IPS DF 4.7 (cell line): ENCODE results near the gene NOD2.

ENCODE experiments used
- DNase-seq: peaks from one replicate; pipeline ENCODE4 v3.0.0-alpha.2; 2013; ENCODE audit warnings: low spot score; ENCODE audit errors: extremely low read depth

Gene NOD2

GRCh38 chr16:50669741-50670140 lies 23.7 kb upstream of the NOD2 start:
- DNase-seq: no peak

DNA sequence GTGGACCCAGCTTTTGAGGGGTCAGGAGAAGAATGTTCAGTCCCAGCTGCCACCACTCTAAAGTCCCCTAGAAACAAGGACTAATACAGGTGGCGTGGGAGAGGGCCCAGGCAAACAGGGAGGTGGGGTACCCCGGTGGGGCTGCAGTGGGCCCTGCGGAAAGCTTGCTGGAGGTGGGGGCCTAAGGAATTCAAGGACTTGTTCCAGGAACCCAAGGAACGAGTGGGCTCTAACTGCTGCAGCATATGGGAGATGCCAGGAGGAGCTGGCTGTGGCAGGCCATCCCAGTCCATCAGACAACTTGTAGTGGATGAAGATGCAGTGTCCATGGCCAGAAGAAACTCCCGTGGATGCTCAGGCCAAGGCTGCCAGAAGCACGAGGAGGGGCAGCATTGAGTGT lies 22.9 kb upstream of the NOD2 start:
- no peak for DNase-seq

DNA sequence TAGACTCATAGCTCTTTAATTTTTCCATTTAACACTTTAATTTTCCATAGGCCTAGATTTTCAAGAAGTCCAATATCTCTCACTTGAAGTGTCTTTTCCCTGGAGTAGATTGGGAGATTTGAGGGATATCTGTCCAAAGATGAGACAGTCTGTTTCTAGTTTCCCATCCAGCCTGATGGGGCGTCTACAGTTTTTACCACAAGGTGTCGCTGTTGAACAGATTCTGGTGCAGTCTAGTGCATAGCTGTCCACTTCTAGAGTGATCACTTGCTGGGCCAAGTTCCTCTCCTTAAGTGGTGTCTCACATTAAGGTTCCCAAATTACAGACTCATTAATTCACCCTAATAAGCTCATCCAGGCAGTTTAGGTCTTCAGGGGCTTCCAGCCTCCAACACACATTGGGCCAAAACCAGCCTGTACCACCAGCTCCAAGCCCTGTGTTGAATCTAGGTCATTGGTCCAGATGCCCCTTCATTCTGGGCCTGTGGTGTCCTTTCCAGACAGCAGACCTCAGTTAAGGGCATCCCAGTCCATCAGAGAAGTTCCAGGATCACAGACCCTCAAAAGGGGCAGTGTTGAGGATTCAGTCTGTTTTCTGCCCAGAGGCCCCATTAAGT lies 21.7 kb upstream of the NOD2 start:
- DNase-seq: no peak

DNA sequence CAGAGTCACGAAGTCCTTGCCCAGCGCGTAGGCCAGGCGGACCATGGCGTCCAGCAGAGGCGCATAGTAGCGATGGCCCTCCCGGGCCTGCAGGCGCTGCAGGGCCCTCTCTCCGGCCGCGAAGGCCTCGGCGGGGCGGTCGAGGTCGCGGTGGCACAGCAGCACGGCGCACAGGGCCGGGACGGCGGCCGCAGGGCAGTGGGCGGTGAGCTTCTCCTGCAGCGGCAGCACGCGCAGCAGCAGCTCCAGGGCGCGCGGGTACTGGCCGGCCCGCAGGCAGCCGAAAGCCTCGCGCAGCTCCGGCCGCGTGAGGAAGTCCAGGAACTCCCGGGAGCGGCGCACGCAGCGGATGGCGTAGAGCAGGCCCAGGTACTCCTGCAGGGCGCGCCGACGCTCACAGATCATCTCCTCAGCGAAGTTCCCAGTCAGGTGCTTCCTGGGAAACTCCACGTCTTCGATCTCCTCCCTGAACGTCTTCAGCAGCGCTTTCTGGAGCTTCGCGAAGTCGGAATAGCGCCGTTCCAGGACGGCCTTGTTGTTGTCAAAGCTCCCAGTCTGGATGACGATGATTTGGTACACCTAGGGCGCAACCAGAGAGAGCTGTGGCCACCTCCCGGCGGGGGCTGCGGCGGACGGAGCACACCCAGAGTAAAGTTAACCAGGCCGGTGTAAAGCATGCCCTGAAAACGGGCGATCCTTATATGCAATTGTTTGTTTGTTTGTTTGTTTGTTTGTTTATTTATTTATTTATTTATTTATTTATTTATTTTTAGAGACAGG lies 19.7 kb upstream of the NOD2 start:
- no peak for DNase-seq

DNA sequence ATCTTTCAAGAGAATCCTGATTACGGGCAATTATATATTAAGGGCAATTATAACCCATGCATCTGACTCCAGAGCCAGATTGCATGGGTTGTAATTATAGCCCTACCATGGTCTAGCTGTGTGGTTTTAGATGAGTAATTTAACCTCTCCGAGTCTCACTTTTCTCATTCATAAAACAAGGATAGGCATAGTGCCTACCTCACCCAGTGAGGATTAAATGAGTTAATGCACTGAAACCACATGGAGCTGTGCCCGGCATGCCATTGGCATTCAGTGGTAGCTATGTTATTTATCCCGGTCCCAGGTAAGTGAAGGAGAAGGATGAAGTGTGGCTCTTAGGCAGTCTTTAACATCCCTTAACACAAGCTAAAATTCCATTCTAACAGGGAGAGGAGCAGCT lies 18.6 kb upstream of the NOD2 start:
- no peak for DNase-seq

GRCh38 chr16:50675686-50676610 lies 17.5 kb upstream of the NOD2 start:
- DNase-seq: no peak

DNA sequence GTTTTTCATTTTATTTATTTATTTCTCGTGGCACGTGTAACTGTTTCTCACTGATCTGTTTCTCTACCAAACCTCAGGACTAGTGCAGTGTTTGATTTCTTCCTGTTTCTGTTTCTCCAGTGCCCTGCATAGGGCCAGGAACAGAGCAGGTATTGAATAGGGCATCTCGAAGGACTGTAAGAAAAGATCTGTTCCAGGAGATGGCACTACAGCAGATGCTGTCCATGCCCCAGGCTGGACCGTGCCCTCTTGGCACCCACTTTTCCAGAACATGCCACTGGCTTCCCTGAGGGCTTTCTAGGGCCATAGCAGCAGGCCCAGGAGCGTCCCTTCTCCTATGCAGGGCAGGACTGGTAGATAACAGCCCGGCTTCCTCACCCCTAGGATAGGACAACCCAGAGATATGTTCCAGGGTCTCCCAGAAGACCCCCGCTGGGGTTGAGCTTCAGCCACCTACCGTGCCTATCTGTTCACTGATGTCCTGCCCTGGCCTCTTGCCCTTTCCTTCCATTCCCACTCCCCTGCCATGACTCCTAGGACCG lies 16.7 kb upstream of the NOD2 start:
- no peak for DNase-seq

- DNase-seq: no peak
Measured at GRCh38 chr16:50677351-50677750, 16.1 kb upstream of the NOD2 start.

- DNase-seq: no peak
Measured at GRCh38 chr16:50678531-50678930, 14.9 kb upstream of the NOD2 start.

- DNase-seq: no peak
Measured at GRCh38 chr16:50679266-50679665, 14.1 kb upstream of the NOD2 start.

DNA sequence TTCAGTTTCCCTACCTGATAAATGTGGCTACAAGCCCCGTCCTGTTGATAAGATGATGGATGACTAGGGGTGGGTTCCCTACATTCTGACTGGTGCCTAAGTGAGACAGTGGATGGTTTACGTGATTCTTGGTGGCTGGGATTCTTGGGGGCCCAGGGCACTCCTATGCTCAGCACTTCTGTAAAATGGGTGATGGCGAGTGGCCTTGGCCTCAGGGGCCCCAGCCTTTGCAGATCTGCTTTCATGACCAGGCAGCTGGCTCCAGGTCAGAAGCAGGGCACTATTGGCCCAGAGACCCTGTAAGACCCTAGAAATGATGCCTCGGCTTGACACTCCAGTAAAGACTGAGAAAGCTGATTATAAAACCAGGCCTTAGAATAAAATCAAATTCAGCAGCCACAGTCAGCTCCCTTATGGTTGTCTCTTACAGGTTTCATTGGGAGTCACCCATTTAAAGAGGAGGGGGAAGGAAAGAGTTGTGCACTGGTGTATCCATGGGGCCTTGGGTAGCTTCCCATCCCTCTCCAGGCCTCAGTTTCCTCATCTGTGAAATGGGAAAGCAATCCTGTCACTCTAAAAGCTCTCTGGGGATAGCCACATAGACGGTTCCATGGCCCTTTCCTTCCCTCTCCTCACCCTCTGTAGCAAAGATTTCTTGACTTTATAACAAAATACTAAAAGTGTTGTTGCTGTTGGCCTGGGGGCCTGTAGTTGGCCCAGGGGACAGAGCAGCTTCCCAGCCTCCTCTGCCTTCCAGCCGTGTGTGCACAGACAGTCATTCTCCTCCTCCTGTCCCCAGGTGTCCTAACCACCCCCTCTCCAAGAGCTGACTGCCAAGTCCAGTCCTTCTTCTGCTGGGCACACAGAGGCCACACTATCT lies 13.5 kb upstream of the NOD2 start:
- no peak for DNase-seq

GRCh38 chr16:50680556-50680893 lies 12.9 kb upstream of the NOD2 start:
- DNase-seq: no peak

GRCh38 chr16:50681021-50681885 lies 12.2 kb upstream of the NOD2 start, which contains the start of gene SNX20:
SNX20 (minus strand) TSS chr16:50681312; CDS start chr16:50677526, 3,786 bp downstream.
- no peak for DNase-seq

DNA sequence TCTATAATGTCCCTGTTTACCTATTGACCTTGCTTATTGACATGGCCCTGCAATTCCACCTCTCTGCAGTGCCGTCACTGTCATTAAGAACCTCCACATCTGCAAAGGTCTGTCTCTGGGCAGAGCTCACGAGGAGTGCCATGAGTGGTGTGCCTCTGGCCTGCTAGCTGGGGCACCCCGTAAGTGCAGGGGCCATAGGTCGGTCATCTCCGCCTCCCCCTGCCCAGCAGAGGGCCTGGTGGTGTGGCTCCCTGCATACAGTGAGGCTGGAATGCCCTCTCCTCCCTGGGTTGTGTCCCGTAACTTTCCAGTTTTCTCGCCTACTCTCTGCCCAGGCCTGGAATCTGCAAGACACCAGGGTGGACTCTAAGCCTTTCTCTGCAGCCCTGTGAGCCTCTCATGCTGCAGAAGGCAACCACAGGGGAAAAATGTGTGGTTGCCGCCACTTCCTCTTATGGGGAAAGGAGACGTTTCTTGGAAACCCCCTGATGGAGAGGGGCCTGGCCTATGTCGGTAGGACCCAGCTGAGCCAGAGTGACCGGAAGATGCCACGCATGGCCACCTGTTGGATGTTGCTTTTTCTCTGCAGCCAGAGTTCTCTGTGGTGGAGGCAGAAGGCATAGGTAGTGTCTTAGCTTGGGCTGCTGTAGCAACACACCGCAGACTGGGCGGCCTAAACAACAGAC lies 9.6 kb upstream of the NOD2 start:
- DNase-seq: no peak

- no peak for DNase-seq
Measured at GRCh38 chr16:50684823-50685461, 8.5 kb upstream of the NOD2 start.

- DNase-seq: no peak
Measured at GRCh38 chr16:50685462-50686063, 7.8 kb upstream of the NOD2 start.

DNA sequence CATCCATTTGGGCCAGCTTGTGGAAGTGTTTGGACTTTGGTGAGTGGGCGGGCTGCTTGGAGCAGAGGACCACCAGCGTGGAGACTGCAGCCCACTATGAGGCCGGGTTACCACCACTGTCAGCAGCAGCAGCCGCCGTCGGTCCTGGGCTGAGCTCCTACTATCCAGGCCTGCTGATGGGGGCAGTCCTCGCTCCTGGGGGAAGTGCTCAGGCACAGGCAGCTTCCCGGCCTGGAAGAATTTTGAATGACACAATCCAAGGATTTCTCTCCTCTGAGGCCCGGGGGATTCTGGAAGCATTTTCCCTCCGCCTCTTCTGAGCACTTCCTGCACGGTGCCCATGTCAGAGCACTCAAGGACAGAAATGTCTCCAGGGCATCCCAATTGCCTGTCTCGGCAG lies 5.3 kb upstream of the NOD2 start:
- DNase-seq: no peak

DNA sequence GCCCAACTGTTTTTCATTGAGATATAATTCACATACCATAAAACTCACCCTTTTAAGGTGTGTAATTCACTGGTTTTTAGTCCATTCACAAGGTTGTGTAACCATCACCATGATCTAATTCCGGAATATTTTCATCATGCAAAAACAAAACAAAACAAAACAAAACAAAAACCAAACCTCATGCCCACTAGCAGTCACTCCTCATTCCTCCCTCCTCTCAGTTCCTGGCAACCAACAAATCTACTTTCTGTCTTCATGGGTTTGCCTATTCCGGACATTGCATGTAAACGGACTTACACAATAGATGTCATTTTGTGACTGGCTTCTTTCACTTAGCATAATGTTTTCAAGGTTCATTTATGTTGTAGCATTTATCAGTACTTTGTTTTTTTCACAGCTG lies 4.5 kb upstream of the NOD2 start:
- DNase-seq: no peak
